G401 (cell line): ENCODE data around the gene KRTAP5-6. TPM values are rescaled to one million over a fixed set of nuclear protein-coding genes. Genes with fewer than 3 reads are reported as not detected.

ENCODE experiments used
- DNase-seq: peaks from one replicate; pipeline ENCODE4 v3.0.0-alpha.2; 2015; ENCODE audit warnings: low spot score
- in situ Hi-C: cut with HindIII; loops from 2 replicates; pipeline ENCODE4 v1.10.0; 2016; ENCODE audit warnings: low sequenced_read_pairs, mixed read lengths
- total RNA-seq: library from RNA; depleted of rRNA; stranded (reverse); fragments of >200 nt; shearing (Covaris generic); gene quantifications from 2 replicates; pipeline ENCODE4 v1.2.3, GENCODE V29; 2014; rRNA removed

Gene KRTAP5-6
- total RNA-seq: not detected in 2 replicates

GRCh38 chr11:1696608-1697570 is at the start of gene KRTAP5-6:
Gene KRTAP5-6, plus strand, starts transcription at chr11:1697195. Its CDS starts 51 bp downstream, at chr11:1697246.
- in situ Hi-C loops: no loop called here

GRCh38 chr11:1647901-1648652 is 48.9 kb upstream of the KRTAP5-6 start:
- in situ Hi-C loops: no loop called here
- no peak for DNase-seq

More at GRCh38 chr11:1696608-1697570, at the start of gene KRTAP5-6:
- DNase-seq: no peak

- no peak for DNase-seq
- in situ Hi-C loops: no loop called here
These were observed 48.2 kb upstream of the KRTAP5-6 start for GRCh38 chr11:1648653-1649420.

GRCh38 chr11:1650034-1650917 is 46.7 kb upstream of the KRTAP5-6 start:
- no peak for DNase-seq
- in situ Hi-C loops: no loop called here

- in situ Hi-C loops: no loop called here
- no peak for DNase-seq
These were observed 46.1 kb upstream of the KRTAP5-6 start for GRCh38 chr11:1650918-1651262.

GRCh38 chr11:1651411-1651980 is 45.5 kb upstream of the KRTAP5-6 start:
- in situ Hi-C loops: no loop called here
- DNase-seq: no peak

- in situ Hi-C loops: no loop called here
- no peak for DNase-seq
These were observed 45.0 kb upstream of the KRTAP5-6 start for GRCh38 chr11:1652026-1652425.

- in situ Hi-C loops: no loop called here
These were observed 44.6 kb upstream of the KRTAP5-6 start for GRCh38 chr11:1652442-1652770.

GRCh38 chr11:1652771-1653540 is 44.0 kb upstream of the KRTAP5-6 start:
- in situ Hi-C loops: no loop called here
- peak; percentile 76 for DNase-seq

More at GRCh38 chr11:1652442-1652770, 44.6 kb upstream of the KRTAP5-6 start:
- no peak for DNase-seq

- in situ Hi-C loops: no loop called here
- DNase-seq: no peak
These were observed 43.2 kb upstream of the KRTAP5-6 start for GRCh38 chr11:1653541-1654387.

- in situ Hi-C loops: no loop called here
These were observed 42.4 kb upstream of the KRTAP5-6 start for GRCh38 chr11:1654388-1655167.

GRCh38 chr11:1655168-1656060 is 41.6 kb upstream of the KRTAP5-6 start:
- DNase-seq: no peak
- in situ Hi-C loops: no loop called here

More at GRCh38 chr11:1654388-1655167, 42.4 kb upstream of the KRTAP5-6 start:
- DNase-seq: no peak

- DNase-seq: no peak
- in situ Hi-C loops: no loop called here
These were observed 40.9 kb upstream of the KRTAP5-6 start for GRCh38 chr11:1656061-1656441.

GRCh38 chr11:1656670-1657069 is 40.3 kb upstream of the KRTAP5-6 start:
- DNase-seq: no peak
- in situ Hi-C loops: no loop called here

GRCh38 chr11:1659506-1659905 is 37.5 kb upstream of the KRTAP5-6 start:
- DNase-seq: no peak
- in situ Hi-C loops: no loop called here
